Stimulated activated CD4-positive, alpha-beta T cell treated with anti-CD3 and anti-CD28 coated beads, TNF-alpha, amount 100 ng/mL, for 48 hours (primary cell): ENCODE measurements around the gene GHR.
"Not testable (repeated sequence)": the region's sequence is repeated elsewhere in the genome, so short reads cannot be mapped to it uniquely, and the experiment has no call there.

Experiments
- DNase-seq, 3 donors: peaks; one replicate each; pipeline ENCODE4 v3.0.0-alpha.2; 2020; ENCODE audit warnings: low read depth in 3 of 3

The GHR gene

GRCh38 chr5:42569953-42570548, 146.8 kb downstream of the GHR start:
- DNase-seq: no peak

GRCh38 chr5:42570966-42571960, 148.0 kb downstream of the GHR start:
- no peak for DNase-seq

DNA sequence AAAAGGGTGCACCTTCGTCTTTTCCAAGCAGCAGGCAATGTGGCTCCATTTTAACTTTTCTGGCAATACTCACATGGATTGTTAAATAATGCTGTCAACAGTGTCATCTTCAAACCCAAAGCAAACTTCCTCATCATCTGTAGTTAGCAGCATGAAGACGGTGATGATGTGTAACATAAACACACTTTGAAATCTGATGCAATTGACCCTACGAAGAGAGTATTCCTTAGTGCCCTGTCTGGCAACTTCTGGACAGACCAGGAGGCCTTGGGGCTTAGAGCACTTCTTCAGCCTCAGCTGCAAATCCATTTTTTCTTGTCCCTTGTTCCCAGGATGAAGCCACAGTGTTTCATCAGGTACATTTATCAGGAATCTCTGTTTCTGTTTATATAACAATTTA, 149.1 kb downstream of the GHR start:
- DNase-seq: no peak

DNA sequence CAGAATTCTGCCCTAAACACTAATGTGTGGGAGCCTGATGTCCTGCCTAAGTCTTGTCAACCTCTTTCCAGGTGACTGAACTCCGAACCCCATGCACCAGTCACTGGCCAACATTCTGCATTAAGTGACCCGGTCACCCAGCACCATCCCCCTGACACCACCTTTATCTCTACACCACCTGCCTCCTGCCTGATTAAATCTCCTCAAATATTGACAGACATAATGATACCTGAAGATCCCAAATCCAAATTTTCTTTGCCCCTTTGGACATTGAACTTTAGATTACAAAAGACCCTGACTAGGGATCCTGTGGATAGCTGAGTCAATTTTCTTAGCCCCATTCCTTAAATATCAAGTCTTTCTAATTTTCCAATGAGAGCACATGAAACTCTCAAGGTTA, 150.1 kb downstream of the GHR start:
- DNase-seq: no peak

GRCh38 chr5:42575914-42576313, 152.7 kb downstream of the GHR start:
- not testable (repeated sequence) for DNase-seq

DNA sequence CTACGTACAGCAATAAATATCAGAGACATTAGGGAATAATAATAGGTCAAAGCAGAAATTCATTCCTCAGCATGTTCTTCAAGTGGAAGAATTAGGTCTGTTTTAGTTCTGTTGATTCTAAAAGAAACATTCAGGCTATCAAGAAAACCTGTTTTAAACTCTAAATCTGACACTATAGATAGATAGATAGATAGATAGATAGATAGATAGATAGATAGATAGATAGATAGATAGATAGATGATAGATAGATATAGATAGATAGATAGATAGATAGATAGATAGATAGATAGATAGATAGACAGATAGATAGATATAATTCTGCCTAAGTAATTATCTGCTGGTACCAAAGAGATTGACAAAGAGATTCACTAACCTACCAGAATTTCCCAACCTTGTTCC, 155.7 kb downstream of the GHR start:
- not testable (repeated sequence) for DNase-seq

GRCh38 chr5:42579320-42579719, 156.1 kb downstream of the GHR start:
- DNase-seq: no peak

- no peak for DNase-seq
Measured at GRCh38 chr5:42581845-42582244, 158.6 kb downstream of the GHR start.

GRCh38 chr5:42582723-42583122, 159.5 kb downstream of the GHR start:
- no peak for DNase-seq

GRCh38 chr5:42583322-42583721, 160.1 kb downstream of the GHR start:
- DNase-seq: peak in 2 of 3 donors; percentile 14 to 15

GRCh38 chr5:42586625-42587024, 163.4 kb downstream of the GHR start:
- no peak for DNase-seq

DNA sequence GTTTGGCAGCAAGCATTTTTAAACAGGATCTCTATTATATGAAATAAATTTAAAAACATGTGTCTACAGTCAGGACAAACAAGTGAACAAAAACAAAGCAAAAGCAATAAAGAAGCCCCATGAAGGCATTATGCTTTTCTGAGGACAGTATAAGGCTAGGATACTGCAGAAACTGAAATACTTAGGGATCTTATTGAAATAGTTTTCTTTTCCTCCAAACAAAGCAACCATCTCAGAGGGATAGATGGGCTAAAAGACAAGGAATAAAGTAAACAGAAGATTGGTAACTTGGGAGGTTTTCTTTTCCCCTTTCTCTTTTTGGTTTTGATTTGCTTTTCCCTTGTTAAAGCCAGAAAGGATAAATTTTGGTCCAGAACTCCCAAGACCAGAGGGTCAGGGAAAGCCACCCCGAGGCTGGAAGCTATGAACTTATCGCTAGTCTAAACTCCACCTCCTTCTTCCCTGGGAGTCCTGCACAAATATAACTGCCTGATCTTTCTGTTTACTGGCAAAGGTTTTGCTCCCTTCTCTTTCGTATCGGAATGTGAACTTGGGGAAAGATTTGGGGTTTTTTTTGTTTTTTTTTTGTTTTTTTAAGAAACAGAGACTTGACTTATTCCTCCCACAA, 164.0 kb downstream of the GHR start:
- DNase-seq: no peak

DNA sequence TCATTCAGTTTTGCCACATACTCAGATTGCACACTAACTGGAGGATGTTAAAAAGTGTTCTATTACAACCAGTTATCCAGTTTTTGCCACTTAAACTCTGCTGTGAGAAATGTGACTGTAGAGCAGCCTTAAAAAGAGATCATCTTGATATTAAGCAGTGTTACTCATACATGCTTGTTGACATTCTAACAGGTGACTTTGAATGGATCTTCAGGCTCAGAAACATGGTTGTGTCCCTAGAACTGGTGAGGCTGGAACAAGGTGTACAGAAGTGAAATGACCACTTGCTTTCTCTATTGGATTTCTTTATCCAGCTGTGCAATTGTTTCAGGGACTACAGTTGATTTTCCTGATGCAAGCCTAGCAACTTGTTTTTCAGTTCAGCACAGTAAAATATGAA, 167.3 kb downstream of the GHR start:
- no peak for DNase-seq

DNA sequence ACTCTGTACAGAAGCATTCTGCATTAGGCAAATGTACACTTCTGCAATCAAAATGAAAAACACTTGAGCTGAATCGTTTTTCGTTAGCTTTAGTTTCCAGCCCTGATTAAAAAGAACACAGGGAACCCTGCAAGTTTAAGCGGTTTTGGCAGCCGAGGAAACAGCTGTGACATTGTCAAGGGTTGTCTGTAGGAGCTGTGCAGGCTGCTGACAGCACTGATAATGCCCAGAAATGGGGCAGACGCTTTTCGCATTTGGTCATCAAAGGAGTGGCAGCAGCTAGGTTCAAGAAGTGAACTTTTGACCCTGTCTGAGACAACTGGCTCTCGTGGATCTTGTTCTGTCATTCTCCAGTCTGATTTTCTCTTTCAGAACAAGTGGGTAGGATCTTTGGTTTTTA, 167.8 kb downstream of the GHR start:
- no peak for DNase-seq

- no peak for DNase-seq
Measured at GRCh38 chr5:42592401-42593140, 169.3 kb downstream of the GHR start.

DNA sequence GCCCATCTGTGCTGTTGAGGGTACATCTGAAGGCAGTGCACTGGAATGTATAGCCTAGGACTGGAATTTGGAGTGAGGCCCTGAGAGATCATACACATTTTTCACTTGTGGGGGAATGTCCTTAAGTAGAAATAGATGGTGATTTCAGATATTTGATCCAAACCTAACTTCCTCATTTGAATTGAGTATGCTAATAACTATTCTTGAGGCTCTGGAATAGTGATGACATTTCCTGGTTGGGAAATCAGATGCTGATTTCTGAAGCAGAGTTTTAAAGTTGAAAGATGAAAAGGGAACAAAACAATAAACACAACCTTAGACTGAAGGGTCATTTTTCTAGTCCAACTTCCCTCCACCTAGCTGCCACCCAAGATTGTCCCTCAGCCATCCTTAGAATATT, 170.4 kb downstream of the GHR start:
- no peak for DNase-seq

DNA sequence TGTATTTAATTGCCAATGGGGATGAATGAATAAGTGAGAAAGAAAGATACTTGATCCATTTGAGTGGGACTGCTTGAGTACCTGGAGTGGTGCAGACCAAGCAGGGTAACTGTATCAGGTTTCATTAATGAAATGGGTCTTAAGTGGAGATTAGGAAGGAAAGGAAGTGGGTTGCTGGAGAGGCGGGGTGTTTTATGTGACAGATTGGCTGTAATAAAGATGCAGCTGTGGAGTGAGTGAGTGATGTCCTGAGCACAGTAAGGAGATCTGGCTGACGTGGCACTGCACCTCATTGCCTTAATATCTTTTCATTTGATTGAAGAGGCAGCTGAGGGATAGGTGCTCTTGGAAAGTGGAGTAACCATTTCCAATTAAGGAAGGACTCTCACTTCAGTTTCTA, 172.4 kb downstream of the GHR start:
- no peak for DNase-seq

GRCh38 chr5:42596817-42597216, 173.6 kb downstream of the GHR start:
- no peak for DNase-seq

- DNase-seq: no peak
Measured at GRCh38 chr5:42597318-42597937, 174.2 kb downstream of the GHR start.

- DNase-seq: no peak
Measured at GRCh38 chr5:42598311-42598710, 175.1 kb downstream of the GHR start.

- DNase-seq: no peak
Measured at GRCh38 chr5:42599106-42599505, 175.9 kb downstream of the GHR start.

GRCh38 chr5:42600441-42600840, 177.2 kb downstream of the GHR start:
- DNase-seq: no peak
